ENCODE measurements around the gene SLC15A4. TPM values are rescaled to one million over a fixed set of nuclear protein-coding genes. Genes with fewer than 3 reads are reported as not detected.

The SLC15A4 gene
- total RNA-seq, 3 donors from 2014 or later, result 38.6 to 64.7 (median 41.0) TPM

GRCh38 chr12:128829861-128830504 lies 6.2 kb upstream of the SLC15A4 start:
- DNase-seq (ENCODE audit: low spot score in 2 of 2), result no peak
- Histone ChIP-seq H3K4me3 (no peak overlapping the region), H3K36me3 (no peaks in the 10 kb centered on the region), H3K4me1 (no peaks in the 10 kb centered on the region), H3K9me3 (peaks cover 0 to 6% of the 10 kb centered on the region in 2 donors), H3K27me3 (no peaks in the 10 kb centered on the region), H3K27ac (no peak overlapping the region)
- TF ChIP-seq, protein P1, sequence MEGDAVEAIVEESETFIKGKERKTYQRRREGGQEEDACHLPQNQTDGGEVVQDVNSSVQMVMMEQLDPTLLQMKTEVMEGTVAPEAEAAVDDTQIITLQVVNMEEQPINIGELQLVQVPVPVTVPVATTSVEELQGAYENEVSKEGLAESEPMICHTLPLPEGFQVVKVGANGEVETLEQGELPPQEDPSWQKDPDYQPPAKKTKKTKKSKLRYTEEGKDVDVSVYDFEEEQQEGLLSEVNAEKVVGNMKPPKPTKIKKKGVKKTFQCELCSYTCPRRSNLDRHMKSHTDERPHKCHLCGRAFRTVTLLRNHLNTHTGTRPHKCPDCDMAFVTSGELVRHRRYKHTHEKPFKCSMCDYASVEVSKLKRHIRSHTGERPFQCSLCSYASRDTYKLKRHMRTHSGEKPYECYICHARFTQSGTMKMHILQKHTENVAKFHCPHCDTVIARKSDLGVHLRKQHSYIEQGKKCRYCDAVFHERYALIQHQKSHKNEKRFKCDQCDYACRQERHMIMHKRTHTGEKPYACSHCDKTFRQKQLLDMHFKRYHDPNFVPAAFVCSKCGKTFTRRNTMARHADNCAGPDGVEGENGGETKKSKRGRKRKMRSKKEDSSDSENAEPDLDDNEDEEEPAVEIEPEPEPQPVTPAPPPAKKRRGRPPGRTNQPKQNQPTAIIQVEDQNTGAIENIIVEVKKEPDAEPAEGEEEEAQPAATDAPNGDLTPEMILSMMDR (IDR thresholded peaks at IDR 0.05), result no peak
- no peak for TF ChIP-seq POLR2AphosphoS5 (IDR thresholded peaks at IDR 0.05)
- TF ChIP-seq POLR2A (IDR thresholded peaks at IDR 0.05), result no peak
- intact Hi-C loops (cut with DNase I; ENCODE audit: low total_unique reads), result no loop called here

- TF ChIP-seq POLR2A (IDR thresholded peaks at IDR 0.05) (no peak), POLR2AphosphoS5 (IDR thresholded peaks at IDR 0.05) (no peak)
- TF ChIP-seq, protein P1 (IDR thresholded peaks at IDR 0.05), result no peak
- Histone ChIP-seq H3K36me3 (no peaks in the 10 kb centered on the region), H3K27ac (no peak overlapping the region), H3K27me3 (no peaks in the 10 kb centered on the region), H3K4me3 (no peak overlapping the region), H3K9me3 (peaks cover 0 to 6% of the 10 kb centered on the region in 2 donors), H3K4me1 (peaks cover 0 to 2% of the 10 kb centered on the region in 2 donors)
- no peak for DNase-seq (ENCODE audit: low spot score in 2 of 2)
- intact Hi-C loops (cut with DNase I; ENCODE audit: low total_unique reads), result no loop called here
Observed at GRCh38 chr12:128827724-128828123, 4.0 kb upstream of the SLC15A4 start.

- Histone ChIP-seq H3K27me3 (no peaks in the 10 kb centered on the region), H3K4me1 (peaks cover 0 to 12% of the 10 kb centered on the region in 2 donors), H3K9me3 (peaks cover 0 to 6% of the 10 kb centered on the region in 2 donors), H3K36me3 (no peaks in the 10 kb centered on the region), H3K4me3 (no peak overlapping the region), H3K27ac (no peak overlapping the region)
- TF ChIP-seq POLR2A (IDR thresholded peaks at IDR 0.05) (no peak), POLR2AphosphoS5 (IDR thresholded peaks at IDR 0.05) (no peak)
- TF ChIP-seq, protein P1 (IDR thresholded peaks at IDR 0.05), result no peak
- no peak for DNase-seq (ENCODE audit: low spot score in 2 of 2)
- intact Hi-C loops (cut with DNase I; ENCODE audit: low total_unique reads), result no loop called here
Observed at GRCh38 chr12:128825835-128826234, 2.1 kb upstream of the SLC15A4 start.

DNA sequence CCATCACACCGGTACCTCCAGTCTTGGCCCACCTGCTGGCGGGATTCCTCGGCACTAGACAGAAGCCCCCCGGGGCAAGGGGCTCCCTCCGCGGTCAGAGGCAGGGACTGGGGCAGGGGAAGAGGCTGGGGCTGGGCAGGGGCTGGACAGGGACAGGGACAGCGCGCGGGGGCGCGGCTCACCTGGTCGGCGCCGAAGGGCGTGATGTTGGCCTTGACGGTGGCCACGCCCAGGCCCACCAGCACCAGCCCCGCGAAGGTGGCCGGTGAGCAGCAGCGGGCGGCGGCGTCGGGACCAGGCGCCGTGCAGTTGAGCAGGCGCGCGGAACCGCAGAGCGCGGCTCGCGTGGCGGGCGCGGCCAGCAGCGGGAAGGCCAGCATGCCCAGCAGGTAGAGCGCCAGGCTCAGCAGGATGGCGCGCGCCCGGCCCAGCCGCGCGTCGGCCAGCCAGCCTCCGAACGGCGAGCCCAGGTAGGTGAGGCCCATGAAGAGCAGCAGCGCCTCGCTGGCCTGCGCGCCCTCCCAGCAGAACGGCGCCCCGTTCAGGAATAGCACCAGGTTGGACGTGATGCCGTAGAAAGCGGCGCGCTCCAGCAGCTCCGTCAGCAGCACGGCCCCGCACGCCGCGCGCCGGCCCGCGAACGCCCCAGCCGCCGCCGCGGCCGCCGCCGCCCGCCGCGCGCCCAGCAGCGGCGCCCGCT lies 392 bp downstream of the SLC15A4 start:
- Histone ChIP-seq H3K4me3 (peak overlapping the region; percentile 89 to 94 (median 94)), H3K4me1 (peaks cover 0 to 12% of the 10 kb centered on the region in 2 donors), H3K36me3 (no peaks in the 10 kb centered on the region), H3K27ac (peak overlapping the region; percentile 84 to 92), H3K9me3 (peaks cover 0 to 6% of the 10 kb centered on the region in 2 donors), H3K27me3 (no peaks in the 10 kb centered on the region)
- no peak for DNase-seq (ENCODE audit: low spot score in 2 of 2)
- intact Hi-C loops (cut with DNase I; ENCODE audit: low total_unique reads), result no loop called here
- no peak for TF ChIP-seq POLR2A (IDR thresholded peaks at IDR 0.05)
- no peak for TF ChIP-seq POLR2AphosphoS5 (IDR thresholded peaks at IDR 0.05)
- TF ChIP-seq, protein P1 (IDR thresholded peaks at IDR 0.05), result no peak

All from breast epithelium (tissue), 4 donors.